Stomach (tissue), 4 donors: Measurements from ENCODE around the gene CNTN6.

Experiments
- POLR2AphosphoS5 ChIP-seq, 3 donors: sonication (generic); formaldehyde crosslinking; IDR thresholded peaks; one replicate each; pipeline ENCODE4 v1.6.1; 2016; ENCODE audit warnings: antibody characterized with exemption in 3 of 3
- TF ChIP-seq, protein P1 (sequence below), 7 experiments: fragments of 450-650 bp in 4 of 7; fragments of 200-600 bp in 3 of 7; sonication (generic) in 3 of 7; IDR thresholded peaks; one replicate each; pipeline ENCODE4 v1.5.1; 2016 to 2019; ENCODE audit warnings: antibody characterized with exemption in 7 of 7, control low read depth in 2 of 7, mild to moderate bottlenecking in 1 of 7

DNA sequence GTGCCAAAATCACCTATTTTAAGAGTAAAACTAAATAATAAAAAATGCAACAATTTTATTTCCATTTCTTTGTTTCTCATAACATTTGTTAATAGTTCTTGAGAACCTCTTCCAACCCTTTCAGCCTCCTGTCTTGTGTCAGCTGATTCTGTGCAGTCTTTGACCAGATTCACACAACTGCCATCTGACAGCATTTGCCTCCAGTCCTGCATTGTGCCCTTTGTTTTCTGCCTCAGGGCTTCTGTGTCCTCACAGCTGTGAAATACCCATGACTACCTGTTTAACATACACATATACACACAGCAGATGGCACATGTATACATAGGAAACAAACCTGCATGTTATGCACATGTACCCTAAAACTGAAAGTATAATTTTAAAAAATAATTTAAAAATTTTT, 13.2 kb upstream of the CNTN6 start:
- TF ChIP-seq, protein P1, sequence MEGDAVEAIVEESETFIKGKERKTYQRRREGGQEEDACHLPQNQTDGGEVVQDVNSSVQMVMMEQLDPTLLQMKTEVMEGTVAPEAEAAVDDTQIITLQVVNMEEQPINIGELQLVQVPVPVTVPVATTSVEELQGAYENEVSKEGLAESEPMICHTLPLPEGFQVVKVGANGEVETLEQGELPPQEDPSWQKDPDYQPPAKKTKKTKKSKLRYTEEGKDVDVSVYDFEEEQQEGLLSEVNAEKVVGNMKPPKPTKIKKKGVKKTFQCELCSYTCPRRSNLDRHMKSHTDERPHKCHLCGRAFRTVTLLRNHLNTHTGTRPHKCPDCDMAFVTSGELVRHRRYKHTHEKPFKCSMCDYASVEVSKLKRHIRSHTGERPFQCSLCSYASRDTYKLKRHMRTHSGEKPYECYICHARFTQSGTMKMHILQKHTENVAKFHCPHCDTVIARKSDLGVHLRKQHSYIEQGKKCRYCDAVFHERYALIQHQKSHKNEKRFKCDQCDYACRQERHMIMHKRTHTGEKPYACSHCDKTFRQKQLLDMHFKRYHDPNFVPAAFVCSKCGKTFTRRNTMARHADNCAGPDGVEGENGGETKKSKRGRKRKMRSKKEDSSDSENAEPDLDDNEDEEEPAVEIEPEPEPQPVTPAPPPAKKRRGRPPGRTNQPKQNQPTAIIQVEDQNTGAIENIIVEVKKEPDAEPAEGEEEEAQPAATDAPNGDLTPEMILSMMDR (IDR thresholded peaks at IDR 0.05), result no peak
- no peak for TF ChIP-seq POLR2AphosphoS5 (IDR thresholded peaks at IDR 0.05)
